GM23338 (cell line): ENCODE results near the gene WDR38.

Experiments
- EZH2 ChIP-seq: fragments of 200-600 bp; sonication (generic); IDR thresholded peaks from one replicate; pipeline ENCODE4 v1.8.0; 2017; ENCODE audit warnings: antibody characterized with exemption, mild to moderate bottlenecking, low read depth; ENCODE audit not compliant: unreplicated experiment
- EZH2phosphoT487 ChIP-seq: fragments of 200-600 bp; sonication (generic); IDR thresholded peaks from one replicate; pipeline ENCODE4 v1.8.1; 2018; ENCODE audit warnings: antibody characterized with exemption; ENCODE audit not compliant: unreplicated experiment
- JUNB ChIP-seq: IDR thresholded peaks from one replicate; pipeline ENCODE4 v1.6.1; 2016; ENCODE audit warnings: antibody characterized with exemption; ENCODE audit not compliant: unreplicated experiment
- NANOG ChIP-seq: IDR thresholded peaks from 2 replicates; pipeline ENCODE4 v1.6.1; 2016; ENCODE audit warnings: antibody characterized with exemption, borderline replicate concordance
- POLR2AphosphoS5 ChIP-seq: IDR thresholded peaks from 2 replicates; pipeline ENCODE4 v1.6.1; 2016; ENCODE audit warnings: antibody characterized with exemption, low read depth
- TF ChIP-seq, protein P1 (sequence below), 2 experiments: fragments of 200-600 bp in 1 of 2; sonication (generic) in 1 of 2; conservative IDR thresholded peaks; 2 replicates each; pipeline versions ENCODE4 v1.5.1 to v1.6.1; 2016 to 2017; ENCODE audit warnings: antibody characterized with exemption in 2 of 2, low read depth in 2 of 2, mild to moderate bottlenecking in 2 of 2, moderate library complexity in 1 of 2
- TF ChIP-seq, protein P2 (sequence below): IDR thresholded peaks from one replicate; pipeline ENCODE4 v1.6.1; 2018; ENCODE audit warnings: antibody characterized with exemption; ENCODE audit not compliant: unreplicated experiment

GRCh38 chr9:124863371-124863871 lies 10.2 kb downstream of the WDR38 start:
- TF ChIP-seq POLR2AphosphoS5 (no peak), EZH2phosphoT487 (no peak), EZH2 (no peak), JUNB (no peak), NANOG (no peak)
- TF ChIP-seq, protein P1, sequence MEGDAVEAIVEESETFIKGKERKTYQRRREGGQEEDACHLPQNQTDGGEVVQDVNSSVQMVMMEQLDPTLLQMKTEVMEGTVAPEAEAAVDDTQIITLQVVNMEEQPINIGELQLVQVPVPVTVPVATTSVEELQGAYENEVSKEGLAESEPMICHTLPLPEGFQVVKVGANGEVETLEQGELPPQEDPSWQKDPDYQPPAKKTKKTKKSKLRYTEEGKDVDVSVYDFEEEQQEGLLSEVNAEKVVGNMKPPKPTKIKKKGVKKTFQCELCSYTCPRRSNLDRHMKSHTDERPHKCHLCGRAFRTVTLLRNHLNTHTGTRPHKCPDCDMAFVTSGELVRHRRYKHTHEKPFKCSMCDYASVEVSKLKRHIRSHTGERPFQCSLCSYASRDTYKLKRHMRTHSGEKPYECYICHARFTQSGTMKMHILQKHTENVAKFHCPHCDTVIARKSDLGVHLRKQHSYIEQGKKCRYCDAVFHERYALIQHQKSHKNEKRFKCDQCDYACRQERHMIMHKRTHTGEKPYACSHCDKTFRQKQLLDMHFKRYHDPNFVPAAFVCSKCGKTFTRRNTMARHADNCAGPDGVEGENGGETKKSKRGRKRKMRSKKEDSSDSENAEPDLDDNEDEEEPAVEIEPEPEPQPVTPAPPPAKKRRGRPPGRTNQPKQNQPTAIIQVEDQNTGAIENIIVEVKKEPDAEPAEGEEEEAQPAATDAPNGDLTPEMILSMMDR (conservative IDR thresholded peaks at IDR 0.05; ENCODE audit: low read depth in 2 of 2): no peak
- TF ChIP-seq, protein P2, sequence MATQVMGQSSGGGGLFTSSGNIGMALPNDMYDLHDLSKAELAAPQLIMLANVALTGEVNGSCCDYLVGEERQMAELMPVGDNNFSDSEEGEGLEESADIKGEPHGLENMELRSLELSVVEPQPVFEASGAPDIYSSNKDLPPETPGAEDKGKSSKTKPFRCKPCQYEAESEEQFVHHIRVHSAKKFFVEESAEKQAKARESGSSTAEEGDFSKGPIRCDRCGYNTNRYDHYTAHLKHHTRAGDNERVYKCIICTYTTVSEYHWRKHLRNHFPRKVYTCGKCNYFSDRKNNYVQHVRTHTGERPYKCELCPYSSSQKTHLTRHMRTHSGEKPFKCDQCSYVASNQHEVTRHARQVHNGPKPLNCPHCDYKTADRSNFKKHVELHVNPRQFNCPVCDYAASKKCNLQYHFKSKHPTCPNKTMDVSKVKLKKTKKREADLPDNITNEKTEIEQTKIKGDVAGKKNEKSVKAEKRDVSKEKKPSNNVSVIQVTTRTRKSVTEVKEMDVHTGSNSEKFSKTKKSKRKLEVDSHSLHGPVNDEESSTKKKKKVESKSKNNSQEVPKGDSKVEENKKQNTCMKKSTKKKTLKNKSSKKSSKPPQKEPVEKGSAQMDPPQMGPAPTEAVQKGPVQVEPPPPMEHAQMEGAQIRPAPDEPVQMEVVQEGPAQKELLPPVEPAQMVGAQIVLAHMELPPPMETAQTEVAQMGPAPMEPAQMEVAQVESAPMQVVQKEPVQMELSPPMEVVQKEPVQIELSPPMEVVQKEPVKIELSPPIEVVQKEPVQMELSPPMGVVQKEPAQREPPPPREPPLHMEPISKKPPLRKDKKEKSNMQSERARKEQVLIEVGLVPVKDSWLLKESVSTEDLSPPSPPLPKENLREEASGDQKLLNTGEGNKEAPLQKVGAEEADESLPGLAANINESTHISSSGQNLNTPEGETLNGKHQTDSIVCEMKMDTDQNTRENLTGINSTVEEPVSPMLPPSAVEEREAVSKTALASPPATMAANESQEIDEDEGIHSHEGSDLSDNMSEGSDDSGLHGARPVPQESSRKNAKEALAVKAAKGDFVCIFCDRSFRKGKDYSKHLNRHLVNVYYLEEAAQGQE: no peak
